A549 (cell line): ENCODE results near the gene SSX2IP.

Source experiments
- BCL3 ChIP-seq: fragments of >200 bp; sonication (Bioruptor Twin); formaldehyde crosslinking; IDR thresholded peaks from 3 replicates; pipeline ENCODE4 v1.6.1; 2016
- BHLHE40 ChIP-seq: IDR thresholded peaks from 2 replicates; pipeline ENCODE4 v1.6.1; 2012; ENCODE audit warnings: low read depth, low read length, inconsistent platforms
- CTCF ChIP-seq: fragments of >200 bp; sonication (Bioruptor Twin); formaldehyde crosslinking; IDR thresholded peaks from 3 replicates; pipeline ENCODE4 v1.5.1; 2016
- EP300 ChIP-seq, 2 experiments: fragments of >200 bp; sonication (Bioruptor Twin); formaldehyde crosslinking; IDR thresholded peaks; 2 replicates in 1 of 2; 3 replicates in 1 of 2; pipeline ENCODE4 v1.6.1; 2016 to 2017
- ESRRA ChIP-seq: fragments of 150-350 bp; IDR thresholded peaks from 2 replicates; pipeline ENCODE4 v1.6.1; 2014; ENCODE audit warnings: mild to moderate bottlenecking, low read length, borderline replicate concordance
- FOSB ChIP-seq: fragments of 250-450 bp; sonication (Bioruptor Pico); IDR thresholded peaks from 2 replicates; pipeline ENCODE4 v1.5.0; 2020; ENCODE audit warnings: mild to moderate bottlenecking, moderate library complexity
- JUNB ChIP-seq: fragments of >200 bp; sonication (Bioruptor Twin); formaldehyde crosslinking; IDR thresholded peaks from 2 replicates; pipeline ENCODE4 v1.6.1; 2016
- MAX ChIP-seq: IDR thresholded peaks from 2 replicates; pipeline ENCODE4 v1.6.1; 2012
- POLR2A ChIP-seq: IDR thresholded peaks from 2 replicates; pipeline ENCODE4 v1.6.1; 2012; ENCODE audit warnings: mild to moderate bottlenecking, low read length
- RCOR1 ChIP-seq: fragments of 150-350 bp; IDR thresholded peaks from 2 replicates; pipeline ENCODE4 v1.6.1; 2014; ENCODE audit warnings: antibody characterized with exemption, low read length, low read depth
- REST ChIP-seq: fragments of 200-600 bp; sonication (generic); IDR thresholded peaks from 2 replicates; pipeline ENCODE4 v1.6.1; 2016; ENCODE audit warnings: antibody characterized with exemption, mild to moderate bottlenecking, moderate library complexity
- ZFP36 ChIP-seq: fragments of 450-650 bp; IDR thresholded peaks from 2 replicates; pipeline ENCODE4 v1.6.1; 2014; ENCODE audit warnings: borderline replicate concordance; ENCODE audit not compliant: partially characterized antibody
- ZNF302 ChIP-seq: fragments of 250-450 bp; sonication (Bioruptor Pico); IDR thresholded peaks from 2 replicates; pipeline ENCODE4 v1.9.0; 2021; ENCODE audit warnings: inconsistent platforms, mild to moderate bottlenecking, moderate library complexity

- TF ChIP-seq ZNF302 (no peak), MAX (no peak), POLR2A (no peak), JUNB (no peak), ZFP36 (no peak), ESRRA (no peak), EP300 (IDR thresholded peaks at IDR 0.05) (no peak), REST (no peak), RCOR1 (no peak), CTCF (no peak), FOSB (CRISPR knock-in tag) (no peak), BHLHE40 (no peak), BCL3 (no peak)
Measured at GRCh38 chr1:84606977-84607376, 83.3 kb downstream of the SSX2IP start.
